Colonic mucosa (tissue), 4 donors: Measurements from ENCODE around the gene DDX3X. TPM values are rescaled to one million over a fixed set of nuclear protein-coding genes. Genes with fewer than 3 reads are reported as not detected.

Experiments used
- DNase-seq: peaks from one replicate; pipeline ENCODE4 v3.0.0-alpha.2; 2020
- H3K27ac ChIP-seq: fragments of 200-600 bp; one replicate; pipeline ENCODE4 v1.8.0; 2021
- H3K27me3 ChIP-seq: fragments of 200-600 bp; one replicate; pipeline ENCODE4 v1.8.0; 2021
- H3K36me3 ChIP-seq: fragments of 200-600 bp; one replicate; pipeline ENCODE4 v1.8.0; 2021
- H3K4me1 ChIP-seq: fragments of 200-600 bp; one replicate; pipeline ENCODE4 v1.8.0; 2021; ENCODE audit warnings: mild to moderate bottlenecking
- H3K4me3 ChIP-seq: fragments of 200-600 bp; one replicate; pipeline ENCODE4 v1.8.0; 2021
- H3K9ac ChIP-seq, 2 donors: one replicate each; pipeline ENCODE4 v1.7.0; 2013; ENCODE audit warnings: control low read depth in 2 of 2, low read depth in 2 of 2, low read length in 2 of 2
- H3K9me3 ChIP-seq: fragments of 200-600 bp; one replicate; pipeline ENCODE4 v1.8.0; 2021
- CTCF ChIP-seq: fragments of 200-600 bp; IDR thresholded peaks from one replicate; pipeline ENCODE4 v1.8.0; 2022; ENCODE audit warnings: antibody characterized with exemption, mild to moderate bottlenecking
- intact Hi-C: fragments of 100-400 bp; cut with DNase I; formaldehyde crosslinking; loops from one replicate; pipeline ENCODE4 v1.14.1; 2022
- total RNA-seq, 2 donors: library from RNA; stranded (reverse); fragmentation: NEBNext Ultra II Directional in 1 of 2; extraction: Animal tissue kit (Norgen Biotek cat#: 25700) in 1 of 2; gene quantifications; one replicate each; pipeline ENCODE4 v1.2.1, GENCODE V29; 2021
- donor health status: healthy.
- donor health status: DM: no; HTN: no; CAD: no.
- donor health status: DM: no; HTN: no; CAD: no.

The DDX3X gene
- total RNA-seq, 2 donors from 2014 or later: 192 to 318 TPM

DNA sequence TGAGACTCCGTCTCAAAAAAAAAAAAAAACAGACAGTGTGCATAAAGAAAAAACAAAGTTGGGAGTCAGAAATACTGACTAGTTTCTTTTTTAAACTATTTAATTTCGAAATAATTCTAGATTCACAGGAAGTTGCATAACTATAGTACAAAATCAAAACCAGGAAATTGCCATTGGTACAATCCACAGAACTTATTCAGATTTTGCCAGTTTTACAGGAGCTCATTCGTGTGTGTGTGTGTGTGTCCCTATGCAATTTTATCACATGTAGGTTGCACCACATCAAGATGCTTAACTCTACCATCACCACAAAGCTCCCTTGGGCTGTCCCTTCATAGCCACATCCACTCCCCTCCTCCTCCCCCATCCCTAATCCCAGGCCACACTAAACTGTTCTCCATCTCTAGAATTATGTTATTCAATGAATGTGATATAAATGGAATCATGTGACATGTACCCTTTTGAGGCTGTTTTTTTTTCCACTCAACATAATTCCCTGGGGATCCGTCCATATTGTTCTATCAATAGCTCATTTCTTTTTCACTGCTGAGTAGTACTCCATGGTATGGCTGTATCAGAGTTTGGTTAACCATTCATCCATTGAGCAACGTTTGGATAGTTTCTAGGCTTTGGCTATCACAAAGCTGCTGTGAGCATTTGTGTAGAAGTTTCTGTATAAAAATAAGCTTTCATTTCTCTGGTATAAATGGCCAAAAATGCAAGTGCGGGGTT lies 16.3 kb upstream of the DDX3X start:
- Histone ChIP-seq H3K9ac (no peak overlapping the region), H3K4me3 (no peak overlapping the region), H3K27me3 (no peaks in the 10 kb centered on the region), H3K36me3 (no peaks in the 10 kb centered on the region), H3K9me3 (no peaks in the 10 kb centered on the region), H3K4me1 (no peaks in the 10 kb centered on the region), H3K27ac (no peak overlapping the region)
- no peak for DNase-seq
- no peak for TF ChIP-seq CTCF
- intact Hi-C loops: no loop called here

DNA sequence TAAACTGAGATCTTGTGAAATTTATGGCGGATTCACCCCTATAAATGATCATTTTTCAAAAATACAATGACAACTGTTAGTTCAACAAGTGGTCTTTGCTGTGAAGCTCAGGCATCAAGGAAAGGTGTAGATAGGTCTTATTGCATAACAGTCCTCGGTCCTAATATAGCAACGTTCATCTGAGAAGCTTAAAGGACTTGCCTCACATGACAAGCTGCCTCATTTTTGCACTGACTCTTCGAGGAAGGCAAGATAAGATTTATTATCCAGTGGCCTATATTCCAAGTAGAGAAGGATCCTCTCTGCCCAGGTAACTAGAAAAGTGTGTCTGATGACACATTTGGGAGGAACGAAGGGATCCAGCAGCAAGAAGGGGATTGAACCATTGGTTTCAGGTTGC lies 13.6 kb upstream of the DDX3X start:
- Histone ChIP-seq H3K9ac (no peak overlapping the region), H3K27me3 (no peaks in the 10 kb centered on the region), H3K4me3 (no peak overlapping the region), H3K9me3 (no peaks in the 10 kb centered on the region), H3K36me3 (no peaks in the 10 kb centered on the region), H3K4me1 (no peaks in the 10 kb centered on the region), H3K27ac (no peak overlapping the region)
- no peak for TF ChIP-seq CTCF
- intact Hi-C loops: no loop called here
- no peak for DNase-seq

- Histone ChIP-seq H3K4me3 (no peak overlapping the region), H3K27ac (no peak overlapping the region), H3K27me3 (no peaks in the 10 kb centered on the region), H3K9ac (no peak overlapping the region), H3K36me3 (no peaks in the 10 kb centered on the region), H3K9me3 (no peaks in the 10 kb centered on the region), H3K4me1 (no peaks in the 10 kb centered on the region)
- no peak for DNase-seq
- intact Hi-C loops: no loop called here
- no peak for TF ChIP-seq CTCF
Observed at GRCh38 chrX:41322821-41323603, 10.9 kb upstream of the DDX3X start.

- Histone ChIP-seq H3K4me3 (no peak overlapping the region), H3K9ac (no peak overlapping the region), H3K27me3 (no peaks in the 10 kb centered on the region), H3K4me1 (no peaks in the 10 kb centered on the region), H3K36me3 (no peaks in the 10 kb centered on the region), H3K27ac (no peak overlapping the region), H3K9me3 (no peaks in the 10 kb centered on the region)
- DNase-seq: no peak
- intact Hi-C loops: no loop called here
- no peak for TF ChIP-seq CTCF
Observed at GRCh38 chrX:41326431-41326830, 7.5 kb upstream of the DDX3X start.

DNA sequence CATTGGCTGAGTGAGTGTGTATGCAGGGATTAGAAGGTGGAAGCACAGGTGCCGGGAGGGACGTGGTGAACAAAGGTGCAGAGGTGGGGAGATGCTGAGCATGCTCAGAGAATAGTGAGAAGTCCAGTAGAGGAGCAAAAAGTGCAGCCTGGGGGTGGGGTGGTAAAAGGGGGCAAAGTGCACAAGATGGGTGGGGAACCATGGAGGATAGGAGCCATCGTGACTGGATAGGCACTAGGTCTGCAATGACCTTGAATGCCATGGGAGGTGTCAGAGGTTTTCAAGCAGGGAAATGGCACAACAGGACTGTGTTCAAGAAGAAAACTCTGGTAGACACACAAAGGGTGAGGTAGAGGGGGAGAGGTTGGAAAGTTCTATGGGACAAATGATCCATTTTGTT lies 6.6 kb upstream of the DDX3X start:
- Histone ChIP-seq H3K27ac (no peak overlapping the region), H3K4me1 (peaks cover 6% of the 10 kb centered on the region), H3K36me3 (no peaks in the 10 kb centered on the region), H3K9me3 (no peaks in the 10 kb centered on the region), H3K27me3 (no peaks in the 10 kb centered on the region), H3K9ac (no peak overlapping the region), H3K4me3 (no peak overlapping the region)
- DNase-seq: no peak
- no peak for TF ChIP-seq CTCF
- intact Hi-C loops: no loop called here
